NCI-H774 (cell line): ENCODE results near the gene IL5RA.

Experiments
- DNase-seq: peaks from one replicate; lab custom pipeline; 2025; lab: John Stamatoyannopoulos, UW

IL5RA gene

GRCh38 chr3:3107181-3107580 is 3.0 kb downstream of the IL5RA start:
- DNase-seq, result no peak

GRCh38 chr3:3105815-3106214 is 4.4 kb downstream of the IL5RA start:
- DNase-seq, result no peak

- no peak for DNase-seq
Measured at GRCh38 chr3:3105246-3105645, 4.9 kb downstream of the IL5RA start.

GRCh38 chr3:3102751-3103150 is 7.4 kb downstream of the IL5RA start:
- no peak for DNase-seq

GRCh38 chr3:3101660-3102458 is 8.3 kb downstream of the IL5RA start:
- DNase-seq, result no peak

- no peak for DNase-seq
Measured at GRCh38 chr3:3097958-3098357, 12.2 kb downstream of the IL5RA start.

GRCh38 chr3:3089017-3089416 is 21.2 kb downstream of the IL5RA start:
- no peak for DNase-seq

- no peak for DNase-seq
Measured at GRCh38 chr3:3087716-3088465, 22.3 kb downstream of the IL5RA start.

- DNase-seq, result no peak
Measured at GRCh38 chr3:3087279-3087678, 22.9 kb downstream of the IL5RA start.

GRCh38 chr3:3086239-3086638 is 23.9 kb downstream of the IL5RA start:
- DNase-seq, result no peak

GRCh38 chr3:3085782-3086181 is 24.4 kb downstream of the IL5RA start:
- no peak for DNase-seq

- DNase-seq, result no peak
Measured at GRCh38 chr3:3084890-3085289, 25.3 kb downstream of the IL5RA start.

GRCh38 chr3:3082234-3082924 is 27.8 kb downstream of the IL5RA start:
- DNase-seq, result no peak

GRCh38 chr3:3081381-3082233 is 28.6 kb downstream of the IL5RA start:
- no peak for DNase-seq

GRCh38 chr3:3080309-3080708 is 29.9 kb downstream of the IL5RA start:
- no peak for DNase-seq

GRCh38 chr3:3074551-3075257 is 35.5 kb downstream of the IL5RA start:
- no peak for DNase-seq

- peak; percentile 1 for DNase-seq
Measured at GRCh38 chr3:3071136-3071535, 39.0 kb downstream of the IL5RA start.

GRCh38 chr3:3069723-3070122 is 40.5 kb downstream of the IL5RA start:
- peak; percentile 62 for DNase-seq

- no peak for DNase-seq
Measured at GRCh38 chr3:3068358-3068881, 41.8 kb downstream of the IL5RA start.

- no peak for DNase-seq
Measured at GRCh38 chr3:3066910-3067309, 43.3 kb downstream of the IL5RA start.

- DNase-seq, result no peak
Measured at GRCh38 chr3:3066378-3066777, 43.8 kb downstream of the IL5RA start.
